GM19395 (cell line): ENCODE data around the gene TMEM91.

Experiments used
- ATAC-seq: cut with Tn5 transposase; IDR thresholded peaks from one replicate; pipeline ENCODE4 v1.9.1; 2021; ENCODE audit warnings: mild to moderate bottlenecking, moderate library complexity; ENCODE audit not compliant: unreplicated experiment

The TMEM91 gene

GRCh38 chr19:41409288-41409687 lies 33.0 kb downstream of the TMEM91 start:
- ATAC-seq = no peak

DNA sequence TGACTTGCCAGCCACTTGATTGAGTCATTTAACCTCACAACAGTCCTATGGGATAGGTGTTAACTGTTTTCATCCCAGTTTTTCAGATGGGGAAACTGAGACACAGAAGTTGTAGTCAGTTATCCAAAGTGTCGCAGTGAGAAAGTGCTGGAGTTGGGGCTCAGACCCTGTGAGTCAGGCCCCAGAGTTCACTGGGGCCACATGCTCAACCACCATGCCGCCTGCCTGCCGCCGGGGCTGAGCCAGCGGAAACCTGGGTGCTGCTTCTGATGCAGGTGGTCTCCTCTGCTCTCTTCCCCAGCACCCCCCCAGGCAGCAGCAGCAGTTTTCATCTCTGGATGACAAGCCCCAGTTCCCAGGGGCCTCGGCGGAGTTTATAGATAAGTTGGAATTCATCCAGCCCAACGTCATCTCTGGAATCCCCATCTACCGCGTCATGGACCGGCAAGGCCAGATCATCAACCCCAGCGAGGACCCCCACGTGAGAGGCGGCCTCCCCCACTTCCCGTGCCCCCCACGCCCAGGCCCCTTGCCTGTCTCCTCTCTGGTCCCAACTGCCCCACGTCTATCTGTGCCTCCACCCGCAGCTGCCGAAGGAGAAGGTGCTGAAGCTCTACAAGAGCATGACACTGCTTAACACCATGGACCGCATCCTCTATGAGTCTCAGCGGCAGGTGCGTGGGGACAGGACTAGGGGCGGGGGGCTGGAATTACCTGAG lies 34.2 kb downstream of the TMEM91 start:
- no peak for ATAC-seq

DNA sequence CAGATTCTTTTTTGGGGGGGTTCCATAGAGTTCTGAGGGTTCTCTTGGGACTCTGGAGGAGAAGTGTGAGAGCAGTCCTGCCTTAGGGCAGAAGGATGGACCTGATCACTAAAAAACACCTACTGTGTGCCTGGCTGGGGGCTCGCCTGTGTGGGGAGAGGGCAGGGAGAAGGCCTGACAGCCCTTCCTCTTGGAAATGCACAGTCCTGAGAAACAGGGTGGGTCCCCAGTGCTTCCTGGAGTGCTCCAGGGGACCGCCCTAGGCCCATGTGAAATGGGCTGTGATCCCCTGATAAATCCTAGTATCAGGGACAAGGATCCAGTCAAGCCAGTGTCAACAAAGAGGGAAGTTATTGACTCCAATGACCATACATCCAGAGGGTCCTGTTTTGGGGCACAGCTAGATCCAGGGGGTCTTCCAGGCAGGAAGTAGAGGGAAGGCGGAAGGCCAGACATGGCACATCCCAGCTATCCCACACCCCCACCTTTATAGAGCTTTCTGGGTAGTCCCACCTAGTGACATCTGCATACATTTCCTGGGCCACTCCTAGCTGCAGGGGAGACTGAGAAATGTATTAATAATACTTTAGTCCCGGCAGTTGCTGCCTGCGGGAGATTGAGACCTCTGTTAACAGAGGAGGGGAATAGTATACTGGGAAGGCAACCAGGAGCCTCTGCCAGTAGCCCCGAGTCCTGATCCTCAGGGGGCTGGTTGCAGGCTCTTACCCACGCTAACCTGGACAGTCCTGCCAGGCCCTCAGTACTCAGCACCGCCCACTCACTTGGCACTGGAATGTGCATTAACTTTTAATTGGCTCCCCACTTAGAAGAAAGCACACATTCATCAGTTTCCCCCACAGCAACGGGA lies 35.0 kb downstream of the TMEM91 start:
- no peak for ATAC-seq

DNA sequence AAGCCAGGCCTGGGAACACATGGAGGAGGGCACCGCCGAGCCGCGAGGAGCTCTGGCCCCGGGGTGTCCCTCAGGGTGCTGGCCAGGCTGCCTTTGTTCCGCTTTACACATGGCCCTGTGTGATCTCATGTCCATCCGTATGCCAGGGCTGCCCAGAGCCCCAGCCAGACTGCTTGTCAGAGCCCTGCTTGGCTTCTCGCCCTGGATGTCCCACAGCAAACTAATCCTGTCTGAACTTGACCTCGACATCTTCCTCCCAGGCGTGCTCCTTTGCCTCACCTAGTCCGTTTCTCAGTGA lies 35.6 kb downstream of the TMEM91 start:
- no peak for ATAC-seq

GRCh38 chr19:41412953-41413352 lies 36.6 kb downstream of the TMEM91 start:
- ATAC-seq = no peak

- no peak for ATAC-seq
Measured at GRCh38 chr19:41413947-41414346, 37.6 kb downstream of the TMEM91 start.

DNA sequence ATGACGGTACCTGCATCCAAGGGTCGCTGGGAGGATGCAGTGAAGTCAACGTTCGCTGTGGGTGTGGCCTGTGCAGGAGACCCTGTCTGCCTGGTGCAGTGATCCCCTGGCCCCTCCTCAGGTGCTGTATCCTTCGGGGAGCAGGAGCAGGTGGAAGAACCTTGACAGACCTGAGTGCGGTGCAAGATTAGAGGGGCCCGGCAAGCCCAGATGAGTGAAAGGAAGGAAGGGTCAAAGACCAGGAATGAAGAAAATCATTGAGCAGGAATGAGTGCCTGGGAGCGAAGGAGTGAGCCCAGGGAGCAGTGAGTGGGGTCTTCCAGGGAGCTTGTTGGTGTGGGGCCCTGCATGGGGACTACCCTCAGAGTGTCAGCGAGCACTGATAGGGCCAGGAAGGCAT lies 38.1 kb downstream of the TMEM91 start:
- no peak for ATAC-seq

GRCh38 chr19:41415154-41415571 lies 38.8 kb downstream of the TMEM91 start:
- ATAC-seq = no peak

- ATAC-seq = no peak
Measured at GRCh38 chr19:41416194-41416674, 39.9 kb downstream of the TMEM91 start.

DNA sequence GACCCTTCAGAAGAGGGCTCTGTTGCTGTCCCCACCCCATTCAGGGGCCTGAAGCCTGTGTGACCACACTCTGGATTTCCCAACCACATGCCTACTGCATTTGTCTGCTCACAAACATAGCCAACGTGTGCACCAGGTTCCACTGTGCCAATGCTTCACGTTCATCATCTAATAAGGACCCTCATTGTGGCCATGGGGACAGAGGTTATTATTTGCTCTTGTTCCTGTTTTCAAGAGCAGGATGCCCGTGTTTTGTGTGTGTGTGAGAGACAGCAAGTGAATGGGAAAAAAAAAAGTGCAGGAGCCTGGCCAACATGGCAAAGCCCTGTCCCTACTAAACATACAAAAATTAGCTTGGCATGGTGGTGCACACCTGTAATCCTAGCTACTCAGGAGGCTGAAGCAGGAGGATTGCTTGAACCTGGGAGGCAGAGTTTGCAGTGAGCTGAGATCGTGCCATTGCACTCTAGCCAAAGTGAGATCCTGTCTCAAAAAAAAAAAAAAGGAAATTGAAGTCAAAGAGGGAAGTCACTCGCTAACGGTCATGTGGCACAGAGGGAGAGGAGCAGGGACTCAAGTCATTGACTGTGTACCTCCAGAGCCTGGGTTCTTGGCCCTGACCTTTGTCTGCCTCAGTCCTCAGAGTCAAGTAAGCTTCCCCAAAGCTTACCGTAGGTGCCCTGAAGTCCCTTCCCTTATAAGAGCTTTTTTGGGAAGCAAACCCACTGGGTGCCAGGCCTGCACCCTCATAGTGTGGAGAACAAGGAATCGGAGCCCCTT lies 44.0 kb downstream of the TMEM91 start:
- ATAC-seq = no peak

DNA sequence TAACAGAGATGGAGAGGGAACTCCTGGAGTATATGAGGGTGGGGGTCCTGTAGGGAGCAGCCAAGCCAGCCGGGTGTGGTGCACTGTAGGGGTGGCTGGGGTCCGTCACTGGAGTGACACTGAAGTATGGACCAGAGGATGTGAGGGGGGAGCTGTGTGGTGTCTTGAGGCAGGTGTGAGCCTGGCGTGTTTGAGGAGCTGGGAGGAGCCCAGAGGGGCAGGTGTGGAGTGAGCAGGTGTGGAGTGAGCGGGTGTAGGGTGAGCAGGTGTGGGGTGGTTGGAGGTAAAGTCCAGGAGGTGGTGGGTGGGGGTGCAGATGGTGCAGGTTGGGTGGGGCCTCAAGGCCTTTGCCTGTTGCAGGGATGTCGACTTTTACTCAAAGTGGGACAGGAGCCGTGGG lies 45.0 kb downstream of the TMEM91 start:
- no peak for ATAC-seq

GRCh38 chr19:41421973-41422372 lies 45.6 kb downstream of the TMEM91 start:
- no peak for ATAC-seq

GRCh38 chr19:41422456-41422855 lies 46.1 kb downstream of the TMEM91 start:
- no peak for ATAC-seq

DNA sequence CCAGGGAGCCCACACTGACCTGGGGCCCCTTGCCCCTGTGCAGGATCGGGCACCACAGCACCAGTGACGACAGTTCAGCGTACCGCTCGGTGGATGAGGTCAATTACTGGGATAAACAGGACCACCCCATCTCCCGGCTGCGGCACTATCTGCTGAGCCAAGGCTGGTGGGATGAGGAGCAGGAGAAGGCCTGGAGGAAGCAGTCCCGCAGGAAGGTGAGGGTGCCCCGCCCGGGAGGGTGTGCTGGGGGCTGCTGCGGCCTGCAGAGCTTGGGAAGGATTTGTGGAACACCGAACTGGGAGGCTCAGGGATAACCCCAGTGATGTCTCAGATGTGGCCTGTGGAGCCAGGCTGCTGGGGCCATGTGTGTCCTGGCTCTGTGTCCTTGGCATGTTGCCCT lies 46.6 kb downstream of the TMEM91 start:
- no peak for ATAC-seq

DNA sequence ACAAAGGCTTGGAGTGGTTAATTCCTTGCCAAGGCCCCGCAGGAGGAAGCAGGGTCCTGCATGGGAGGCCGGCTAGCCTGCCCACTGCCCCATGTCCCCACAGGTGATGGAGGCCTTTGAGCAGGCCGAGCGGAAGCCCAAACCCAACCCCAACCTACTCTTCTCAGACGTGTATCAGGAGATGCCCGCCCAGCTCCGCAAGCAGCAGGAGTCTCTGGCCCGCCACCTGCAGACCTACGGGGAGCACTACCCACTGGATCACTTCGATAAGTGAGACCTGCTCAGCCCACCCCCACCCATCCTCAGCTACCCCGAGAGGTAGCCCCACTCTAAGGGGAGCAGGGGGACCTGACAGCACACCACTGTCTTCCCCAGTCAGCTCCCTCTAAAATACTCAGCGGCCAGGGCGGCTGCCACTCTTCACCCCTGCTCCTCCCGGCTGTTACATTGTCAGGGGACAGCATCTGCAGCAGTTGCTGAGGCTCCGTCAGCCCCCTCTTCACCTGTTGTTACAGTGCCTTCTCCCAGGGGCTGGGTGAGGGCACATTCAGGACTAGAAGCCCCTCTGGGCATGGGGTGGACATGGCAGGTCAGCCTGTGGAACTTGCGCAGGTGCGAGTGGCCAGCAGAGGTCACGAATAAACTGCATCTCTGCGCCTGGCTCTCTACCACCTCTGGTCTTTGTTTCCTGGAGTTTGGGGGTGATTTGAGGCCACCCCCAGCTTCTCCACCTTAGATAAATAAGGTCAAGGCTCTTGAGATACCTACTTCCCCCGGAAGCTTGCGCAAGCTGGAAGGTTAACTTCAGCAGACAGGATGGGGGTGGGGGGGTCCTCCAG lies 48.2 kb downstream of the TMEM91 start:
- ATAC-seq = no peak

DNA sequence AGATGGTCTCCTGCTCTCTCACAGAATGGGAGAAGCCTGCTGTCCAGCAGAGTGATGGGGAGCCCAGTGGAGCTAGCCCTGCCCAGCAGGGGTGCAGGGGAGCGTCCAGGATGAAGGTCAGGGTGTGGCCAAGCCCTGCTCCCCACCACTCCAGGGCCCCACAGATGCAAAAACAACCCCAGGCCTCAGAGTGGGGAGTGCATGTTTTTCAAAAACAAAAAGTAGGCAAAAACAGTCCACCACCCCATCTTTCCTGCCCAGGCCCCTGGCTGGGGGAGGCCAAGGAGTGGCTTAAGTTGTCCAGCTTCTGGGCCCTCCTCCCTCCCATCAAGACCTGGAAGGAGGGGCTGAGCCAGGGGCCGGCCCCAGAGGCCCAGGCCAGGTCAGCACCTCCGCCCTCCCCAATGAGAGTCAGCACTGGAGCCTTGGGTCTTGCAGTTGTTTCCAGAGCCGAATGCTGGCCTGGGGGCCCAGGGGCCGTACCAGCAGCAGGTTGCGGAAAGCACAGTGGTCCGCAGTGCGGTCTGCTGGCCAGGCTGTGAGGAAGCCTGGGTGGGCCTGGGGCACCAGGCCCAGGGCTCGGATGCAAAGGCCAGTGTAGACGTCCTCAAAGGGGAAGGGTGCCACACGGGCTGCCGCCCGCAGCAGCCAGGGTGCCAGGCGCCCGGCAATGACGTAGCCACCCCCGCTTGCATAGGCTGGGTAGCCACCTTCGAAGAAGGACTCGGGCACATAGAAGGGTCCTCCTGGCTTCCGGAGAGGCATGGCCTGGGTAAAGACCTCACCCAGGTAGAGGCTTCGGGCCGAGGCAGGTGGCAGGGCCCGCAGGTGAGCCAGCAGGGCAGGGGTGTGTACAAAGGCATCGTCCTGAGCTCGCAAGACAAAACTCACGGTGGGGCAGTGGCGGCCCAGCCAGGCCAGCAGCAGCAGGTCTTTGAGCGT lies 49.1 kb downstream of the TMEM91 start:
- no peak for ATAC-seq

- ATAC-seq = no peak
Measured at GRCh38 chr19:41426116-41426841, 49.9 kb downstream of the TMEM91 start.

DNA sequence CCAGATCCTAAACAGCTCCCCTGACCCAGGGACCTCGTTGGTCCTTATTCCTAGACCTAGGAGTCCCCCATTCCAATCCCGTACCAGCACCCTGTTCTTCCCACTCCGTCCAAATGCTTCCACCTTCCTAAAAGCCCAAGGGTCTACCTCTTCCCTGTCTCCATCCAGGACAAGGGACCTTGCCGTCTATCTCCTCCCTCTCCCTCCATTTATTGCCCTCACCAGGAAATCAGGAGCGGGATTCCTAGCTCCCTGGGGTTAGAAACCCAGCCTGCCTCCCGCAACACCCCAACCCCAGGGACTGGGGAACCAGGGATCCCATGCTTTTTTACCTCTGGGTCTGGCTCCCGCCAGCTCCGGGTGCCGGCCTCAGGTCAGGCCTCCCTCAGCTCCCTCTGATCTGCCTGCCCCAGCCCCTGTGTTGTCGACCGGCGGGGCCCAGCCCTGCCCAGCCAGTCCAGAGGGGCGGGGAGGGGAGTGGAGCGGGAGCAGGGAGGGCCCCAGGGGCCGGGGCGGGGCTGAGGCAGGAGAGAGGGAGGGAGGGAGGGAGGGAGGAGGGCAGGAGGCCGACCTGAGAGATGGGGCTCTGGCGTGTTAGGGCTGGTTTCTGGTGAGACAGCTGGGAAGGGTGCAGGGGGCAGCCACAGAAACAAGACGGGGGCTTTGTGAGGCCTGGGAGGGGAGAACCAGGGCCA lies 50.8 kb downstream of the TMEM91 start, which contains the start of gene B3GNT8:
TSS of gene B3GNT8 (minus strand) at position 423 of the 695 bp plus-strand sequence. CDS start 596 bp downstream, outside the sequence.
- no peak for ATAC-seq
